B cell (primary cell): ENCODE results near the gene VTCN1. TPM values are rescaled to one million over a fixed set of nuclear protein-coding genes. Genes with fewer than 3 reads are reported as not detected.

Experiments used
- ATAC-seq: fragments of 200-7000 bp; cut with Tn5 transposase; one replicate; pipeline ENCODE4 v1.10.0; 2021; ENCODE audit warnings: low read depth, mild to moderate bottlenecking, moderate number of reproducible peaks, moderate library complexity
- CTCF ChIA-PET: fragments of 350-600 bp; sonication (Branson Sonifier 250); formaldehyde crosslinking; loops from one replicate; lab custom pipeline; 2021; ENCODE audit warnings: antibody characterized with exemption, inconsistent platforms; lab: Charles Lee
- POLR2A ChIA-PET: fragments of 350-600 bp; sonication (Branson Sonifier 250); formaldehyde crosslinking; loops from one replicate; lab custom pipeline; 2021; ENCODE audit warnings: antibody characterized with exemption; lab: Charles Lee
- DNase-seq: peaks from one replicate; pipeline ENCODE4 v3.0.0; 2013
- H2AFZ ChIP-seq: 2 replicates; pipeline ENCODE4 v1.6.1; 2012; ENCODE audit warnings: mild to moderate bottlenecking, low read depth, low read length; ENCODE audit not compliant: insufficient read depth, poor library complexity, severe bottlenecking
- H3K27ac ChIP-seq, 2 donors: 1 replicate in 1 of 2; 2 replicates in 1 of 2; pipeline ENCODE4 v1.5.1; 2012 to 2013; ENCODE audit warnings: low read length in 2 of 2, mild to moderate bottlenecking in 2 of 2, moderate library complexity in 1 of 2
- H3K27me3 ChIP-seq, 4 experiments: fragments of 200-600 bp in 1 of 4; sonication (generic) in 1 of 4; replicated peaks in 1 of 4; 1 replicate in 2 of 4; 2 replicates in 2 of 4; pipeline versions ENCODE4 v1.6.1 to v1.7.0; 2013 to 2016; ENCODE audit warnings: low read length in 3 of 4, mild to moderate bottlenecking in 2 of 4, mixed read lengths in 1 of 4, moderate library complexity in 1 of 4; ENCODE audit not compliant: insufficient read depth in 4 of 4, control insufficient read depth in 3 of 4; ENCODE audit errors: control extremely low read depth in 1 of 4
- H3K36me3 ChIP-seq, 2 experiments: replicated peaks in 1 of 2; 1 replicate in 1 of 2; 2 replicates in 1 of 2; pipeline versions ENCODE4 v1.6.1 to v1.7.1; 2013; ENCODE audit warnings: low read length in 1 of 2; ENCODE audit not compliant: insufficient read depth in 2 of 2, control insufficient read depth in 1 of 2; ENCODE audit errors: control extremely low read depth in 1 of 2, extremely low read depth in 1 of 2
- H3K4me1 ChIP-seq, 2 donors: fragments of 200-600 bp in 1 of 2; sonication (generic) in 1 of 2; 1 replicate in 1 of 2; 2 replicates in 1 of 2; pipeline versions ENCODE4 v1.5.1 to v1.6.1; 2013 to 2017; ENCODE audit warnings: low read length in 2 of 2; ENCODE audit not compliant: control insufficient read depth in 2 of 2, insufficient read depth in 2 of 2
- H3K4me2 ChIP-seq: replicated peaks from 2 replicates; pipeline ENCODE3; 2012; ENCODE audit warnings: mild to moderate bottlenecking, low read depth, low read length; ENCODE audit not compliant: poor library complexity, severe bottlenecking
- H3K4me3 ChIP-seq, 5 experiments: fragments of 200-600 bp in 1 of 5; sonication (generic) in 1 of 5; 1 replicate in 3 of 5; 2 replicates in 2 of 5; pipeline versions ENCODE4 v1.5.1 to v1.7.0; 2011 to 2016; ENCODE audit warnings: low read length in 4 of 5, mild to moderate bottlenecking in 4 of 5, low read depth in 2 of 5, control low read depth in 1 of 5, moderate library complexity in 1 of 5; ENCODE audit not compliant: insufficient read depth in 1 of 5; ENCODE audit errors: control extremely low read depth in 1 of 5, extremely low read depth in 1 of 5
- H3K79me2 ChIP-seq: fragments of 200-600 bp; sonication (generic); one replicate; pipeline ENCODE4 v1.6.0; 2016; ENCODE audit warnings: low read length; ENCODE audit not compliant: control insufficient read depth, insufficient read depth
- H3K9ac ChIP-seq: fragments of 200-600 bp; sonication (generic); 2 replicates; pipeline ENCODE4 v1.6.1; 2017; ENCODE audit warnings: mild to moderate bottlenecking, low read length, moderate library complexity
- H3K9me3 ChIP-seq, 3 donors: one replicate each; pipeline versions ENCODE4 v1.6.1 to v1.7.1; 2013; ENCODE audit warnings: low read length in 2 of 3; ENCODE audit not compliant: control insufficient read depth in 2 of 3, insufficient read depth in 1 of 3; ENCODE audit errors: control extremely low read depth in 1 of 3
- H4K20me1 ChIP-seq: 2 replicates; pipeline ENCODE4 v1.6.0; 2012; ENCODE audit warnings: mild to moderate bottlenecking, low read length; ENCODE audit not compliant: insufficient read depth, control insufficient read depth, poor library complexity, severe bottlenecking
- H3K27ac Mint-ChIP-seq: one replicate; pipeline ENCODE4 v1.8.0; 2021; ENCODE audit warnings: mixed read lengths
- H3K27me3 Mint-ChIP-seq: one replicate; pipeline ENCODE4 v1.8.0; 2021; ENCODE audit warnings: mixed read lengths
- H3K4me1 Mint-ChIP-seq: one replicate; pipeline ENCODE4 v1.8.0; 2021; ENCODE audit warnings: mixed read lengths
- H3K4me3 Mint-ChIP-seq: one replicate; pipeline ENCODE4 v1.8.0; 2021; ENCODE audit warnings: mixed read lengths
- H3K9me3 Mint-ChIP-seq: one replicate; pipeline ENCODE4 v1.8.0; 2022; ENCODE audit warnings: mixed read lengths; ENCODE audit not compliant: insufficient read depth
- CTCF ChIP-seq: fragments of 200-600 bp; IDR thresholded peaks from one replicate; pipeline ENCODE4 v1.8.0; 2022; ENCODE audit warnings: antibody characterized with exemption, mild to moderate bottlenecking
- EZH2 ChIP-seq: IDR thresholded peaks from 2 replicates; pipeline ENCODE4 v1.6.1; 2012; ENCODE audit warnings: borderline replicate concordance, low read depth, mild to moderate bottlenecking, moderate library complexity, low read length; ENCODE audit not compliant: insufficient read depth, poor library complexity, severe bottlenecking
- WGBS: methylation state at CpG from one replicate; pipeline ENCODE4 v1.1.5; 2013; ENCODE audit warnings: missing lambda C conversion rate; ENCODE audit not compliant: insufficient coverage; 5-methylcytosine and 5-hydroxymethylcytosine counted together
- intact Hi-C: fragments of 100-400 bp; cut with micrococcal nuclease; formaldehyde crosslinking; loops from one replicate; pipeline ENCODE4 v1.10.0; 2022
- polyA plus RNA-seq: library from polyadenylated mRNA; depleted of rRNA; stranded (reverse); fragments of >200 nt; gene quantifications from 2 replicates; pipeline ENCODE4 v1.2.3, GENCODE V29; 2012
- total RNA-seq, 2 donors: library from RNA; stranded (reverse); fragments of 120-200 nt in 1 of 2; gene quantifications; 1 replicate in 1 of 2; 2 replicates in 1 of 2; pipeline versions ENCODE4 v1.2.3 to v1.2.4, GENCODE V29; 2013 to 2022

Gene VTCN1
- total and polyA plus RNA-seq, 2 donors (not counting 1 experiment from before 2014, with no cell fraction given), result not detected

DNA sequence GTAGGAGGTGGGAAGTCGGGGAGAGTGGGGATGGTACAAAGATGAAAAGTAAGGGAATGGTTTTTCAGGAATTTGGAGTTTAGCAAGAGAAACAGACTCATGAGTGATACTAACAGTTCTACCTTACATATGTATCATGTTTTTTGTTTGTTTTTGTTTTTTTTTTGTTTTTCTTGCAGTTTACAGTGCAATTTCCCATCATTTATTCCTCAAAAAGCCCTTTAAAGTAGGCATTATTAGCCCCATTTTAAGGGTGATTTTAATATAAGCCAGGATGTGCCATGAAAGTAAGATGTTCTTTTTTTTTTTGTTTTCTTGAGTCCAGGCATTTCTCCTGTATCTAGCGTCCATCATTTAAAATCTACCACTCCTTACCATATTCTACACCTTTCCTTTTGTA is 75.4 kb downstream of the VTCN1 start:
- 86% methylated on average over 1 of the region's 2 CpGs for WGBS

GRCh38 chr1:117130526-117130925 is 80.2 kb downstream of the VTCN1 start:
- POLR2A ChIA-PET, result no interaction called here
- Histone ChIP-seq H3K9me3 (no peaks in the 10 kb centered on the region), H3K4me1 (no peaks in the 10 kb centered on the region), H3K27ac (no peak overlapping the region), H3K79me2 (no peaks in the 10 kb centered on the region), H2AFZ (no peak overlapping the region), H3K4me3 (no peak overlapping the region), H3K27me3 (peaks cover 0 to 7% (median 2%) of the 10 kb centered on the region in 4 experiments), H3K36me3 (no peaks in the 10 kb centered on the region), H3K9ac (no peak overlapping the region), H4K20me1 (no peaks in the 10 kb centered on the region), H3K4me2 (no peak overlapping the region)
- no CpG with 5 or more reads among the region's 4 CpGs for WGBS
- CTCF ChIA-PET, result no interaction called here
- H3K27me3 Mint-ChIP-seq, result peaks cover 19% of the 10 kb centered on the region
- H3K27ac Mint-ChIP-seq, result no peak overlapping the region
- TF ChIP-seq EZH2 (no peak), CTCF (no peak)
- no peak overlapping the region for H3K4me3 Mint-ChIP-seq
- H3K4me1 Mint-ChIP-seq, result no peaks in the 10 kb centered on the region
- DNase-seq (no peak), ATAC-seq (no peak)
- no peaks in the 10 kb centered on the region for H3K9me3 Mint-ChIP-seq
- intact Hi-C loops, result no loop called here

More for the DNA sequence above, 75.4 kb downstream of the VTCN1 start:
- H3K4me3 ChIP-seq, result no peak overlapping the region
- H3K36me3 ChIP-seq, result no peaks in the 10 kb centered on the region
- intact Hi-C loops, result no loop called here
- no peak overlapping the region for H2AFZ ChIP-seq
- TF ChIP-seq EZH2, result no peak
- no peak for TF ChIP-seq CTCF
- ChIA-PET CTCF (no interaction called here), POLR2A (no interaction called here)
- H3K9ac ChIP-seq, result no peak overlapping the region
- H3K27me3 Mint-ChIP-seq, result peaks cover 4% of the 10 kb centered on the region
- H3K27ac ChIP-seq, result no peak overlapping the region
- no peak for DNase-seq
- H3K4me3 Mint-ChIP-seq, result no peak overlapping the region
- no peaks in the 10 kb centered on the region for H3K4me1 ChIP-seq
- no peak overlapping the region for H3K4me2 ChIP-seq
- peaks cover 0 to 3% (median 0%) of the 10 kb centered on the region in 4 experiments for H3K27me3 ChIP-seq
- H4K20me1 ChIP-seq, result no peaks in the 10 kb centered on the region
- H3K79me2 ChIP-seq, result no peaks in the 10 kb centered on the region
- no peak for ATAC-seq
- H3K27ac Mint-ChIP-seq, result no peak overlapping the region
- no peaks in the 10 kb centered on the region for H3K9me3 Mint-ChIP-seq
- no peaks in the 10 kb centered on the region for H3K9me3 ChIP-seq
- no peaks in the 10 kb centered on the region for H3K4me1 Mint-ChIP-seq
